GM03348 (cell line): ENCODE data around the gene PSD4.
A peak's percentile ranks its signal among the peaks of the same experiment; 100 is the strongest.
"Not testable (repeated sequence)": the region's sequence is repeated elsewhere in the genome, so short reads cannot be mapped to it uniquely, and the experiment has no call there.

ENCODE experiments used
- DNase-seq: peaks from one replicate; pipeline ENCODE4 v3.0.0; 2012; ENCODE audit warnings: low spot score

Gene PSD4

DNA sequence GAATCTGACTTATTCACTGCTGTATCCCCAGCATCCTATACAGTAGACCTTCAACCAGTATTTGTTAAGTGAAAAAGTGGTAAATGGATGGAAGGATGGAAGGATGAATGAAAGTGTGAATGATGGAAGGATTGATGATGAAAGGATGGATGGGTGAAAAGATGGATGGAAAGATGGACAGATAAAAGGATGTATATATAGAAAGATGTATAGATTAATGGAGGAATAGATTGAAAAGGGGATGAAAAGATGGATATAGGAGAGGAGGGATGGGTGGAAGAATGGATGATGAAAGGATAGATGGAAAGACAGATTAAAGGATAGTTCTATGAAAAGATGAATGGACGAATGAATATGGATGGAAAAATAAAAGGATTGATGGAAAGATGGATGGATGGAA is 50.0 kb downstream of the PSD4 start:
- no peak for DNase-seq

DNA sequence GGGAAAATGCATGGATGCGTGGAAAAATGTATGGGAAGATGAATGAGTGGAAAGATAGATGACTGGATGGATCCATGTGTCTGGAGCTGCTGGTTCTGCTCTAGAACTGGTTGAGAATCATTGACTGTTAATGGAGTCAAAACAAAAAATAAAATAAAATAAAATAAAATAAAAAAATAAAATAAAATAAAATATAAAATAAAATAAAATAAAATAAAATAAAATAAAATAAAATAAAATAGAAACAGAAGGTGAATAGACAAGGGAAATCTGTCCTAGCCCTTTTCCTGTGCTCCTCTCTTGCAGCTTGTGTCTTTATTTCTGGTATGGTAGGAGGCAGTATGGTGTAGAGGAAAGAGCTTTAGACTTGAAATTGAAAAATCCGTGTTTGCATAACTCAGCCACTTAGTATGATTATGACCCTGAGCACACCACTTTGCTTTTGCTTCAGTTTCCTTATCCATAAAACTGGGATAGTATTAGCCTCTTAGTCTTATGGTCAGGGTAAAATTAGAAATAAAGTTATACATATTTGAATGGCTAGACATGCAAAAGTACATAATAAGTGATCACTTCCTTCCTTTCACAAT is 51.0 kb downstream of the PSD4 start:
- no peak for DNase-seq

DNA sequence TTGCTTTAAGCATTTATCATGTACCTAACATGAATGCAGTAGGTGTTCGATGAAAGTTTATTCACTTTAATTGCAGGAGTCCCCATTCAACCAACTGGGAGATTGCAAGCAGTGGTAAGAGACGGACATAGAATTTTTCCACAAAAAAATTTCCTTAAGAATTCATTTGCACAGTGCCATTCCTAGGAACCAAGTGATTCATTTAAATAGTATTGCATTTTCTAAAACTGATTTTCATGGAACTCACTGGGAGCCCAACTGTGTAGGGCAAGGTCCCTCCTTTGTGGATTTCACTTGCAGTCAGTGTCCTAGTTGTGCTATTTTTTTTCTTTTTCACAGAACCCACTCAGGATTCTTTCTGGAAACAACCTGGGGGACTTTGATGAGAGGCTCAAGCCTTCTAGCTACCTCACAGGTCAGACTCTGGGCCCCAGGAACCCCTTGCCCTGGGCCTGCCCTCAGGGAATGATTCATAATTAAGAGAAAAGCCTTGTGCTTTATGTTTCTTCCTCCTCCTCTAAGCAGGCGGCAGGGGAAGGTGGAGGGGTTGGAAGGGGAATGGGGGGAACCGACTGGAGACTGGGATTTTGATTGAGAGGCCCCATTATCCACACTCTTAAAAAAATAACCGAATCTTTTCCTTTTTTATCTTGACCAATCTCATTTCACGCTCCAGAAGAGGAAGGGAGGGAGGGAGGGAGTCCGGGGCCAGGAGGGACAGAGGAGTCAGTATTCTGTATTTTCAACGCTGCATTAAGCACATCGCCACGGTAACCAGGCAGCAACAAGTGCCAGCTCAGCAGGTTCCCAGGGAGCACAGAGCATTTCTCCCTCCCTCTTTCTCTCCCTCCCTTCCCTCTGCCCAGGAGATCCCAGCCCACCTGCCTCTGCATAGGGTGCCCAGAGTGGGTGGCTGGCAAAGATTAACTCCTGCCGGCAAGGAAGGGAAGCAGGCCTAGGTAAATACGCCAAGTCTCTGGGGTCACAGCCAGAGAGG is 51.8 kb downstream of the PSD4 start:
- no peak for DNase-seq

DNA sequence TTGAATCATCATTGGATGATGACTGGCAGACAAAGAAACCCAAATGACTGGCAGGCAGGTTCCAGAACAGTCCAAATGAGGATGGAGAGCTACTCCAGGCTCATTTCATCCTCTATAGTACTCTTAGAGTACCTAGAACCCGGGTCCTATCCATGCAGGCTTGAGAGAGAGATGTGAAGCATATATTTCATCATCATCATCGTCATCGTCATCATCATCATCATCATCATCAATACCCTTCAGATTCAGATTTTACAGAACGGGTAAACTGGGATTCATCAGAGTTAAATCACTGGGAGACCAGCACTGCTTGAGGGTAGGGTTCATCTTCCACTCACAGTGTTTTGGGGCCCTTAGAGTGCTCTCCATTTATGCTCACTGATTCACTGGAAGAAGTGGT is 52.7 kb downstream of the PSD4 start:
- DNase-seq: no peak

DNA sequence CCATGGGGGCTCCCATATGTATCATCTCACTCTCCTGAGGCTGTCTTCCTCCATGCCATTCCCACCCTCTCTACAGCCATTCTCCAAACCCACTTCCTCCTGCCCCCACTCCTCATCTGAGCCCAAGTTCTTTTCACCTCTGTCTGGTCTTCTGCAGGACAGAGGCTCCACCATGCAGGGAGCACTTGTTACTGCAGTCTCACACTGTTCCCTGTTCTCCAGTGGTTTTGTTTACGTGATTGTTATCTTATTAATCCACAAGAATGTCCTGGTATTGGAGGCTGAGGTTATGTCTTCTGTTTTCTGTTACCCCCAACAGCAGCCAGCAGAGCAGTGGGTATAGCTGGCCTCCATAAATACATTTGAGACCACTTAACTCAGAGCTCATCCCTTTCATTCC is 53.5 kb downstream of the PSD4 start:
- no peak for DNase-seq

DNA sequence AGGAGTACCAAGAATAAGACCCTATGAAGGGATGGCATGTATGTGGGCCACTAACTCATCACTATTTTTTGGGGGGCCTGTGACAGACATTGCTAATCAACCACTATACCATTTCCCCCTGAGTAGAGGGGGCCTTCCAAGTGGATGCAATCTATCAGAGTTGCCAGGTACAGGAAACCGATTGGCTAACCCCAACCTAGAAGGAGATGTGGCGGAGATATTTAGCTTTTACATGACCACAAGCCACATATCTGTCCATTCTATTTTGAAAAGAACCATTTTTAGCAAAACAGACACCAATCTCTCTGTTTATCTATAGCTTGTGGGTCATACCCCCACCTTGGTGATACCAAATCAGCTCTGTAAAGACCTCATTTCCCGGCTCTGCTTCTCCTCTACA is 53.9 kb downstream of the PSD4 start:
- no peak for DNase-seq

DNA sequence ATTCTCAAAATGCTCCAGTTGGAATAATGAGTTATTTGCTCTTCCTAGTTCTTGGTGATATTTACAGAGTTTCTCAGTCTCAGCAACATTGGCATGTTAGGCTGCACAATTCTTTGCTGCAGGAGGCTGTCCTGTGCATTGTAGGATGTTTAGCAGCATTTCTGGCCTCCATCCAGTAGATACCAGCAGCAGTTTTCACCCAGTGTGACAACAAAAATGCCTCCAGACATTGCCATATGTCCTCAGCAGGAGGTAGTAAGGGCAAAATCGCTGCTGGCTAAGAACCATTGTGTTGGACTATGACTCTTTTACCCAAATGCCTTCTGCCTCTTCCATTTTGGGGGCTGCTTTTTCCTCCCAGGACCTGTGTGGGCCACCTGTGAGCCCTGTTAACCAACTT is 54.6 kb downstream of the PSD4 start:
- DNase-seq: no peak

DNA sequence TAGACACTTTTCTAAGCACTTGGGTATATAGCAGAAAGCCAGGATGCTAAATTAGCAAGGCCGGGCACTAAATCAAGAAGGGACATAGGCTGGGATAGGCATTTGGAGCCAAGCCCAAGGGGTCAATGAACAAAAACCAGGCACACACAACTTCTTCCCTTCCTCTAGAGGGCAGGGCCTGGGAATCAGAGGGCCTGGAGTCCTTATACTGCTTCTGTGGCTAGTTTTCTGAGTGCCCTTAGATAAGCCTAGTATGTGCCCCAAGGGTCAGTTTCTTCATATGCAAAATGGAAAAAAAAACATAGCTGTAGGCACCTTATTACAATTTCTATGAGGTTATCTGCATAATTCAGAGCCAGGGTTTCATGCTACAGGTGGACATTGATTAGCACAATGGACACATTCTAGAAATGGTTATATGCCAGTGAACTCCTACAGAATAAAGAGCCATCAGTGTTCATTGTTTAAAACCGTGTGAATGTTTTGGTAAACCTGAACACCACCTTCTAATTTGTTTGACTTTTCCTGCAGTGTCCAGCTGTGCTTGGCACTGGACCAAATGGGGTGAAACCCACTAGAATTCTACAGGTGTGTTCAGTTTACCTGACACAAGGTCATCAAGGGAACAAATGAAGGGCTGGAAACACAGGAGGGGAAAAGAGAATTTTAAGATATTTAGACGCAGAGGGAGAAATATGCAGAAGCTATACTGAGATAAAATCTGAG is 55.4 kb downstream of the PSD4 start:
- DNase-seq: no peak

DNA sequence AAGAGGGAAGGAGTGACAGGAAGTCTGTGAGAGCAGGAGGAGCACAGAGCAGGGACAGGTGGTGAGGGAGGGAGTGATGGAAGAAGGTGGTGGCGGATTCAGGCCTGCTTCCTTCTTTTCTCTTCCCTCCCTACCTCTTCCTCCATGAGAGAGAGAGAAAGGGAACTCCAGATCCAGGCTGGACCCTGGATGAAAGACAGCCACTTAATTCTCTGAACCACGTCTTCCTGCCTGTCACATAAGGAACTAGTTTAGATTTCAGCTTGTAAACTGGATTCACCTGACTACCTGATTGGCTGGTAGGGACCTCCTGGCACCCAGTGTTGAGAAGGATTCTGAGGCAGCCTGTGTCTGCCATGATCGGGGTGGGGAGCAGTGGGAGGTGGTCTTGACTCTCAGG is 56.0 kb downstream of the PSD4 start:
- DNase-seq: no peak

DNA sequence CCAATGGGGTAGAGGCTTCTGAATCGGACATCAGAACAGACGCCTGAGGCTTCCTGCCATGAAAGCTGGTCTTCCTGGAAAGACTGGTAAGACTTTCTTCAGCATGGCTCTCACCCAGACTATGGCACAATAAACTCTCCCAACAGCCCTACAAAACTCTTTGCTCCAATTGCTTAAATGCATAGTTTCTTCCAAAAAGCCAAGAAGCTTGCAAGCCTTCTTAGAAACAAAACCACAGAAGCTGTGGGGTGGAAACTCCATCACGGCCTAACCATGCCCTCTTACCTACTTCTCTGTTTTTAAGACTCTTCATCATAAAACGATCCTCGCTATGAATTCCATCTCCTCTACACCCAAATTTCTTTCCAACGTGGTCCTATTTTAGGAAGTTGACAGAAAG is 56.8 kb downstream of the PSD4 start:
- no peak for DNase-seq

DNA sequence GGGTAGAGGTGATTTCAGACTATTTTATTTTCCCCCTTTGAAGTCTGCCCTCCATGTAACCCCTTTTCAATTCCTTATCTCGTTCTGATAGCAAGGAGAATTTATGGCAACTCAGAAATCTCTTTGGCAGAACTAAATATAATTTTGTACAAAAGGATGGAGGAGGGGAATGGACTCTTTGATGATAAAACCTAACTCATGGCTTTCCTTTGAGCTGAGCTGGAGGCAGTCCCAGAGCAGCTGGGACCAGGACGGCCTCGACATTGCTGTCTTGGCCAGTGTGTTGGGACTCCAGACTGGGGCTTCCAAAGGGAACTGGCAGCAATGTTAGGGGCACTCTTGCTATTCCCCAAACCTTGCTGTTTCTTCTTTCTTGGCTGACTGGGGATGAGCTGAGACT is 57.3 kb downstream of the PSD4 start:
- no peak for DNase-seq

DNA sequence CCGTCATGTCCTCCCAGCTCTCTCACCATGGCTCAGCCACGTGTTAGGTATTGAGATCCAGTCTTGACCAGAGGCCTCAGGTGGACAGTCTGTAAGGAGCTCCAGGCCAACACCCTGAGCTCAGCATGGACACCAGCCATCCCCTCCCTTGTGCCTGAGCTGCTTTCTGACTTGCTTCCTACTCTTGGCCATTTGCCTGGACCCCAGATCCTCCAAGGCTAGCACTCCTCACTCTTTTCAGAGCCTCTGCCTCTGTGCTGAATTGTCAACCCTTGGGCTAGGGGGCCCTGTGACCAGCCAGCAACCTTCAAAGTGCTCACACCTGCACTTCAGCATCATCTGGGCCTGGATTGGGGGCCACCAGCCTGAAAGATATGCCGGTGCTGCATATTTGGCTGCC is 58.4 kb downstream of the PSD4 start:
- no peak for DNase-seq

DNA sequence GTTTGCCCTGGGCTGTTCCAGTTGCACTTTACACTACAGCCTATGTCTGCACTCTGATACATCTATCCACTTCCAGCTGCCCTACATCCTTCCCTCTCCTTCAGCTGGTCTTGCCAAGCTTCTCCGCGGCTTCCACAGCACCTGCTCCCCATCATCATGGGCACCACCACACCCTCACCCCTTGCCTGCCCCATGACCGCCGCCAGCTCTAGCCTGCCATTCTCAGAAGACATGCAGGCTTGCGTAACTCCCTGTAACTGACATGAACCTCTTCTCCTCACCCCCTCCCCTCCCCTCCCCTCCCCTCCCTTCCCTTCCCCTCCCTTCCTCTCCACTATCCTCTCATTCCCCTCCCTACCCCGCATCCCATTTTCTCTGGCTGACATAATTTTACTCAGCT is 59.0 kb downstream of the PSD4 start:
- no peak for DNase-seq

DNA sequence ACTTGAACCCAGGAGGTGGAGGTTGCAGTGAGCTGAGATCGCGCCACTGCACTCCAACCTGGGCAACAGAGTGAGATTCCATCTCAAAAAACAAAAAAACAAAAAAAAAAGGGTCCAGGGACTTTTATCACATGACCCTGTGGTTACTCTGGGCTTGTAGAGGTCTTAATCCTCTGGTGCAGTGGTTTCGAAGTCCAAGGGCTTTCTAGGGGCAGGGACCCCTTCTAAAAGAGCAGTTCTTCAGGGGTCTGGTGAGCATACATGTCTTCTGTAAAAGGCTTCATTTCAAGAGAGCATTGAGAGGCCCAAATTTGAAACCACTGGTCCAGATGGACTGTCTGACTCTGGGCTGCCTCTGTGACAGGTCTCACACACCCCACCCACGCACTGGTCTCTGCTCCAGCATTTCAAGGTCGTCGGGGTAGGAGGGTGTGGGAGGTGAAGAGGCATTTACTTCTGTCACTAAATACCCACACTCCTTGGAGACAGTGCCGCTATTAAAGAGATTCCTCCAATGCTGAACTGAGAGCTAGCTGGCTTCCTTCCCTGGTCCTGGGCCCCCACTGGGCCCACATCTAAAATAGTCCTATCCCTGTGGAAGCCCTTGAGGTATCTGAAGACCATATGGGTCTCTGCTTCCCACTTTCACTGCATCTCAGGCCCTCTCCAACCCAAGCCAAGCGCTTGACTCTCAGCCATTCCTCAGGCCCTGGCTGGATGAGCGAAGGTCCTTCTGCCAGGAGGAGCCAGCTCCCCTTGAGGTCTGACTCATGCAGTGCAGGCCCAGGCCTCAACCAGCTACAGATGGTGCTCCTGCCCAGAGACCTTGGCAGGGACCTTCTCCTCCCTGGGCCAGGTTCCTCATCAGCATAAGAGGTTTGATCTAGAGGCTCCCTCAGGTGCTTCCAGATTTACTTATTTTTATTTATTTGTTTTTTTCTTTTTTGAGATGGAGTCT is 60.1 kb downstream of the PSD4 start:
- DNase-seq: peak; percentile 54

DNA sequence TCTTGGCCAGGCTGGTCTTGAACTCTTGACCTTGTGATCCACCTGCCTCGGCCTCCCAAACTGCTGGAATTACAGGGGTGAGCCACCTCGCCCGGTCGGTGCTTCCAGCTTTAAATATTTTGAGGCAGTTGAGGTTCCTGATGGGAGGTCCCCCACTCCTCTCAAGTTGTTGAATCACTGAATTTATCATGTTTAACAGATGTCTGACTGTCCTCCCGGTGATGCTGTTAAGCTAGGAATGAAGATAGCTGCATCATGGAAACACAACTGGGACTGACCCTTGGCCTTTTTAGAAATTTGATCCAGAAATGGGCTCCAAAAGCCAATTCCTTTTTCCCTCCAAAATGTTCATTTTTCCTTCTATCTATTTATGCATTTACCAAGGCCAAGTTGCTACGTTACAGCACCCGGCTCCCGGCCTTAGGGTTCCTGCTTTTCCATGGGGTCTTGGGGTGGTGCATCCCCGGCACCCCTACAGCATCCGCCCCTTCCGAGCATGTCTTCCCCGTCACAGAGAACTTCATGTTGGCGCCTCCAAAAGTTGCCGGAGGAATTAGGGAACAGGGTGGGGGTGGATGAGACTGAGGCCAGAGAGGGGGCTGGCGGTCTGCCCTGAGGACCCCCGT is 61.1 kb downstream of the PSD4 start:
- DNase-seq: no peak

DNA sequence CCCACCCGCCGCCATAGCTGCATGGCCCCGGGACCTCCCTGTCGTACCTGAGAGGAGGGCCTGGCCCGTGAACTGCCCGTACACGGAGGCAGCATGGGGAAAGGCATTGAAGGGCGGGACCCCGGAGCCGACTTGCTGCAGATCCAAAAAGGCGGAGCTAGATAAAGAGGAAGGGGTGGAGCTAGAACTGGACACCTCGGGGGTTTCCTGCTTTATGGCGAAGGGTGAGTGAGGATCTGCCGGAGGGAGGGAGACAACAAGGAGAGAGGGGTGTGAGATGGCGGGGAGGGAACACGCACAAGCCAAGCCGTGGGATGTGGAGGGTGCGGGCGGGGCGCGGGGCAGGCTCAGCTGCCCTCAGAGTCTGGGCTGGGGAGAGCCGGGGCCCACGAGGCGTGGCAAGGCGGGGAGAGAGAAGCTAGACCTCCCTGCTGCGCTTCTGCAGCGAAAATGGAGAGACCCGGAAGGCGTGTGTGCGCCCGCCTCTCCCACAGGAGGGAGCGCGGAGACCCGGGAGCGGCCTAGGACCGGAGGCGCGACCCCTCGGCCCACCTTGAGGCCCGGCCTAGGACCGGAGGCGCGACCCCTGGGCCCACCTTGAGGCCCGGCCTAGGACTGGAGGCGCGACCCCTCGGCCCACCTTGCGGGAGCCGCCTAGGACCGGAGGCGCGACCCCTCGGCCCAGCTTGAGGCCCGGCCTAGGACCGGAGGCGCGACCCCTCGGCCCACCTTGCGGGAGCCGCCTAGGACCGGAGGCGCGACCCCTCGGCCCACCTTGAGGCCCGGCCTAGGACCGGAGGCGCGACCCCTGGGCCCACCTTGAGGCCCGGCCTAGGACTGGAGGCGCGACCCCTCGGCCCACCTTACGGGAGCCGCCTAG is 61.8 kb downstream of the PSD4 start:
- DNase-seq: not testable (repeated sequence)

DNA sequence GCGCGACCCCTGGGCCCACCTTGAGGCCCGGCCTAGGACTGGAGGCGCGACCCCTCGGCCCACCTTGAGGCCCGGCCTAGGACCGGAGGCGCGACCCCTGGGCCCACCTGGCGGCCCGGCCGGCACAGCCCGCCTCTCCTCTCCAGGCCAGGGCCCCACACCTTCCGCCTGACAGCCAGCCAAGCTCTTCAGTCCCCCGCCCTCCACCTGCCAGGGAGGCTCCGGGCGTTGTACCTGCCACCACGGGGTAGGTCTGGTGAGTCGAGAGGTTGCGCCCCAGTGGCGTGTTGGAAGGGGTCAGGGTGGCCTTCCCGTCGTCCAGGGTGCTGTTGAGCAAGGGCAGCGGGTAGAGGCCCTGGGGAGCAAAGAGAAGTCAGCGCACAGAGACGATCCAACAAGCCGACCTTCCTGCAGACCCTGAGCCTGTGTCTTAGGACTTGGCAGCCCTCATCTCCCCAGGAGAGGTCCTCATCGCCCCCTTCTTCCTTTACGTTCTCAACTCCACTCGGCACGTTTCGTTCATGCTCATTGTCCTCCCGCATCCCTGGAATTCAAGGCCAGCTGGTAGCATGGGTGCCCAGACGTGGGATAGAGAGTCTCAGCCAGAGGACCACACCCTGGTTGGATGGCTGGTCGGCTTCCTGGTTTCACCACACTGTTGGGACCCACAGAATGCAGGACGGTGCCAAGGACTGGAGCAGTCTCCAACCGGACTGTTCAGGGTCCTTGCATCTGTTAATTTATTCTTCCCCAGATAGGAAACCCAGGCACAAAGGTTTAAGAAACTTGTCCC is 62.8 kb downstream of the PSD4 start:
- DNase-seq: no peak

DNA sequence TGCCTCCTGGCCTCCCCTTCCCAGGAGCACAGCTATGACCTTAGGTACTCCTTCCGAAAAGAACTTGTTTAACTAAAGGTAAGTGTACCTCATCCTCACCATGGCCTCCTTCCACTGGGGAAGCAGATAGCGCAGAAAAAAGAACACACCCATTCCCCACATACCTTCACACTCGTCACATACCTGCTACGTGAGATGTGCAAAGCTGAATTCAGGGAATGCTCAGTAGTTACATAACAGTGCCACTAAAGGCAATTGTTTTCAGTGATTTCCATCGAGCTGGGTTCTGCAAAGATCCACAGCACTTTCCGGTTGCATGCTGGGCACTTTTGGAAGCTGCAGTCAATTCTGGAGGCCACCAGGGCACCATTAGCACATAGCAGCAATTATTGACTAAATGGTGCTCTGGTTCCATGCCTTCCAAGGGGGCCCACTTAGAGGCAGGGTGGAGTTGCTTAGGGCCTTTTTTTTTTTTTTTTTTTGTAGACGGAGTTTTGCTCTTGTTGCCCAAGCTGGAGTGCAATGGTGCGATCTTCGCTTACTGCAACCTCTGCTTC is 63.9 kb downstream of the PSD4 start:
- DNase-seq: no peak
